DMS114 treated with DMSO at 0.1 percent for 48 hours (cell line): ENCODE results near the gene ZNF682.
"Not testable (repeated sequence)": the region's sequence is repeated elsewhere in the genome, so short reads cannot be mapped to it uniquely, and the experiment has no call there.

Experiments
- DNase-seq: peaks from one replicate; lab custom pipeline; 2025; ENCODE audit not compliant: unreplicated experiment; lab: John Stamatoyannopoulos, UW

ZNF682 gene

GRCh38 chr19:20005741-20006140 lies 33.6 kb downstream of the ZNF682 start:
- DNase-seq: no peak

GRCh38 chr19:19997656-19998268 lies 41.5 kb downstream of the ZNF682 start:
- DNase-seq: no peak

GRCh38 chr19:19966862-19967261 lies 72.4 kb downstream of the ZNF682 start:
- no peak for DNase-seq

GRCh38 chr19:19966126-19966525 lies 73.2 kb downstream of the ZNF682 start:
- DNase-seq: not testable (repeated sequence)

- no peak for DNase-seq
These were observed 74.9 kb downstream of the ZNF682 start for GRCh38 chr19:19964416-19964815.

GRCh38 chr19:19959151-19959799 lies 80.0 kb downstream of the ZNF682 start:
- DNase-seq: peak; percentile 41

- DNase-seq: not testable (repeated sequence)
These were observed 81.5 kb downstream of the ZNF682 start for GRCh38 chr19:19957766-19958165.

- DNase-seq: no peak
These were observed 82.8 kb downstream of the ZNF682 start for GRCh38 chr19:19956434-19957075.

GRCh38 chr19:19955208-19955607 lies 84.1 kb downstream of the ZNF682 start:
- DNase-seq: no peak
